CD14-positive monocyte (primary cell): ENCODE data around the gene NHS. TPM values are rescaled to one million over a fixed set of nuclear protein-coding genes. Genes with fewer than 3 reads are reported as not detected.

Experiments
- DNase-seq, 3 donors: peaks; one replicate each; pipeline ENCODE4 v3.0.0-alpha.2; 2011 to 2022
- H2AFZ ChIP-seq: 2 replicates; pipeline ENCODE4 v1.6.0; 2012; ENCODE audit warnings: mild to moderate bottlenecking, low read depth, low read length, inconsistent platforms; ENCODE audit not compliant: insufficient read depth, poor library complexity, severe bottlenecking
- H3K27ac ChIP-seq, 2 donors: 1 replicate in 1 of 2; 2 replicates in 1 of 2; pipeline ENCODE4 v1.5.1; 2012 to 2013; ENCODE audit warnings: low read length in 2 of 2, control low read depth in 1 of 2, inconsistent platforms in 1 of 2, low read depth in 1 of 2, mild to moderate bottlenecking in 1 of 2
- H3K27me3 ChIP-seq, 2 donors: one replicate each; pipeline versions ENCODE4 v1.6.0 to v1.6.1; 2011 to 2013; ENCODE audit warnings: low read length in 2 of 2; ENCODE audit not compliant: control insufficient read depth in 2 of 2, insufficient read depth in 2 of 2
- H3K36me3 ChIP-seq, 2 donors: replicated peaks in 1 of 2; 1 replicate in 1 of 2; 2 replicates in 1 of 2; pipeline versions ENCODE4 v1.5.1 to v1.6.1; 2012 to 2013; ENCODE audit warnings: low read length in 2 of 2, control low read depth in 1 of 2, inconsistent platforms in 1 of 2, mild to moderate bottlenecking in 1 of 2; ENCODE audit not compliant: insufficient read depth in 2 of 2, control insufficient read depth in 1 of 2
- H3K4me1 ChIP-seq, 2 donors: 1 replicate in 1 of 2; 2 replicates in 1 of 2; pipeline versions ENCODE4 v1.5.1 to v1.6.1; 2012 to 2013; ENCODE audit warnings: low read length in 2 of 2, control low read depth in 1 of 2, inconsistent platforms in 1 of 2, mild to moderate bottlenecking in 1 of 2, moderate library complexity in 1 of 2; ENCODE audit not compliant: insufficient read depth in 2 of 2, control insufficient read depth in 1 of 2
- H3K4me2 ChIP-seq: replicated peaks from 2 replicates; pipeline ENCODE3; 2012; ENCODE audit warnings: low read length, moderate library complexity, mild to moderate bottlenecking; ENCODE audit not compliant: poor library complexity, severe bottlenecking; ENCODE audit errors: extremely low read depth
- H3K4me3 ChIP-seq, 3 experiments: fragments of 200-600 bp in 1 of 3; sonication (generic) in 1 of 3; replicated peaks in 1 of 3; 1 replicate in 2 of 3; 2 replicates in 1 of 3; pipeline ENCODE4 v1.5.1; 2011 to 2013; ENCODE audit warnings: low read length in 3 of 3, mild to moderate bottlenecking in 3 of 3, control low read depth in 2 of 3, low read depth in 2 of 3, inconsistent platforms in 1 of 3, moderate library complexity in 1 of 3
- H3K79me2 ChIP-seq: 2 replicates; pipeline ENCODE4 v1.6.0; 2012; ENCODE audit warnings: mild to moderate bottlenecking, control low read depth, inconsistent platforms, low read length, moderate library complexity; ENCODE audit not compliant: insufficient read depth
- H3K9ac ChIP-seq: 2 replicates; pipeline ENCODE4 v1.6.0; 2017; ENCODE audit warnings: low read length, mild to moderate bottlenecking; ENCODE audit not compliant: insufficient read depth, poor library complexity, severe bottlenecking
- H3K9me3 ChIP-seq, 2 donors: replicated peaks in 1 of 2; 1 replicate in 1 of 2; 2 replicates in 1 of 2; pipeline versions ENCODE4 v1.5.1 to v1.6.1; 2012 to 2013; ENCODE audit warnings: low read length in 2 of 2, control low read depth in 1 of 2; ENCODE audit not compliant: control insufficient read depth in 1 of 2, insufficient read depth in 1 of 2
- H4K20me1 ChIP-seq: 2 replicates; pipeline ENCODE4 v1.6.0; 2012; ENCODE audit warnings: mild to moderate bottlenecking, low read length, control low read depth, moderate library complexity; ENCODE audit not compliant: insufficient read depth
- H3K27ac Mint-ChIP-seq, 7 donors: one replicate each; pipeline ENCODE4 v1.8.0; 2020; ENCODE audit warnings: mild to moderate bottlenecking in 7 of 7, mixed read lengths in 7 of 7, moderate library complexity in 6 of 7, inconsistent platforms in 2 of 7
- H3K27me3 Mint-ChIP-seq, 3 donors: one replicate each; pipeline ENCODE4 v1.8.0; 2021 to 2022; ENCODE audit warnings: low read depth in 3 of 3, mild to moderate bottlenecking in 3 of 3, mixed read lengths in 3 of 3, moderate library complexity in 3 of 3, inconsistent platforms in 1 of 3
- H3K36me3 Mint-ChIP-seq, 2 donors: one replicate each; pipeline ENCODE4 v1.8.0; 2020; ENCODE audit warnings: mixed read lengths in 2 of 2, inconsistent platforms in 1 of 2, mild to moderate bottlenecking in 1 of 2
- H3K4me1 Mint-ChIP-seq: one replicate; pipeline ENCODE4 v1.8.0; 2020; ENCODE audit warnings: mild to moderate bottlenecking, mixed read lengths
- H3K4me3 Mint-ChIP-seq, 2 donors: one replicate each; pipeline ENCODE4 v1.8.0; 2020; ENCODE audit warnings: mild to moderate bottlenecking in 2 of 2, mixed read lengths in 2 of 2, moderate library complexity in 1 of 2
- H3K9me3 Mint-ChIP-seq, 7 donors: one replicate each; pipeline ENCODE4 v1.8.0; 2020 to 2022; ENCODE audit warnings: mixed read lengths in 7 of 7, mild to moderate bottlenecking in 6 of 7, moderate library complexity in 6 of 7, inconsistent platforms in 2 of 7
- CTCF ChIP-seq: fragments of 200-600 bp; IDR thresholded peaks from one replicate; pipeline ENCODE4 v1.8.0; 2022; ENCODE audit warnings: antibody characterized with exemption, mild to moderate bottlenecking
- WGBS: methylation state at CpG from one replicate; pipeline ENCODE4 v1.1.5; 2013; ENCODE audit warnings: missing lambda C conversion rate; ENCODE audit not compliant: insufficient coverage; 5-methylcytosine and 5-hydroxymethylcytosine counted together
- intact Hi-C, 2 donors: fragments of 100-400 bp; cut with micrococcal nuclease; formaldehyde crosslinking; loops; one replicate each; pipeline versions ENCODE4 v1.15.0 to v1.15.1; 2023
- polyA plus RNA-seq, 3 donors: library from polyadenylated mRNA; depleted of rRNA in 1 of 3; unstranded in 2 of 3; stranded (reverse) in 1 of 3; fragments of 300-500 nt in 2 of 3; fragments of >200 nt in 1 of 3; fragmentation: Illumina TruSeq in 2 of 3; gene quantifications; 1 replicate in 2 of 3; 2 replicates in 1 of 3; pipeline ENCODE4 v1.2.3, GENCODE V29; 2012 to 2021

The NHS gene
- polyA plus RNA-seq, 3 donors: 0.86 to 1.8 (median 1.3) TPM

GRCh38 chrX:17628976-17629375 lies 254.0 kb downstream of the NHS start:
- no peak overlapping the region for H3K4me3 ChIP-seq
- H3K9ac ChIP-seq: no peak overlapping the region
- no peak overlapping the region for H3K27ac ChIP-seq
- H3K9me3 Mint-ChIP-seq: peaks cover 0 to 2% (median 0%) of the 10 kb centered on the region in 7 donors
- H3K36me3 ChIP-seq: no peaks in the 10 kb centered on the region
- H3K4me2 ChIP-seq: no peak overlapping the region
- no peaks in the 10 kb centered on the region for H3K79me2 ChIP-seq
- peaks cover 0 to 1% (median 0%) of the 10 kb centered on the region in 3 donors for H3K27me3 Mint-ChIP-seq
- intact Hi-C loops: no loop called here
- no peak for TF ChIP-seq CTCF
- H3K27ac Mint-ChIP-seq: no peak overlapping the region
- no peak overlapping the region for H2AFZ ChIP-seq
- no peaks in the 10 kb centered on the region for H3K9me3 ChIP-seq
- no peaks in the 10 kb centered on the region for H3K4me1 ChIP-seq
- H3K4me1 Mint-ChIP-seq: peaks cover 16% of the 10 kb centered on the region
- no peak overlapping the region for H3K4me3 Mint-ChIP-seq
- H3K27me3 ChIP-seq: peaks cover 0 to 4% of the 10 kb centered on the region in 2 donors
- H3K36me3 Mint-ChIP-seq: no peaks in the 10 kb centered on the region
- DNase-seq: no peak
- no peaks in the 10 kb centered on the region for H4K20me1 ChIP-seq

- no peak overlapping the region for H3K27ac ChIP-seq
- peaks cover 0 to 4% of the 10 kb centered on the region in 2 donors for H3K27me3 ChIP-seq
- no peak overlapping the region for H3K4me3 Mint-ChIP-seq
- no peak overlapping the region for H3K4me3 ChIP-seq
- H3K36me3 ChIP-seq: no peaks in the 10 kb centered on the region
- H3K9ac ChIP-seq: no peak overlapping the region
- no peaks in the 10 kb centered on the region for H3K79me2 ChIP-seq
- no peak for DNase-seq
- peaks cover 0 to 1% (median 0%) of the 10 kb centered on the region in 3 donors for H3K27me3 Mint-ChIP-seq
- no peaks in the 10 kb centered on the region for H3K9me3 ChIP-seq
- peaks cover 0 to 2% (median 0%) of the 10 kb centered on the region in 7 donors for H3K9me3 Mint-ChIP-seq
- TF ChIP-seq CTCF: no peak
- WGBS: no CpG with 5 or more reads among the region's 1 CpG
- no peaks in the 10 kb centered on the region for H3K4me1 ChIP-seq
- intact Hi-C loops: no loop called here
- no peaks in the 10 kb centered on the region for H4K20me1 ChIP-seq
- no peak overlapping the region for H2AFZ ChIP-seq
- no peaks in the 10 kb centered on the region for H3K36me3 Mint-ChIP-seq
- no peak overlapping the region for H3K27ac Mint-ChIP-seq
- peaks cover 16% of the 10 kb centered on the region for H3K4me1 Mint-ChIP-seq
- no peak overlapping the region for H3K4me2 ChIP-seq
These were observed 254.5 kb downstream of the NHS start for GRCh38 chrX:17629519-17629918.
